ENCODE measurements around the gene TEX22.

Gene TEX22

GRCh38 chr14:105422695-105423487, 24.6 kb downstream of the TEX22 start:
- DNase-seq, result no peak

- no peak for DNase-seq
Measured at GRCh38 chr14:105423488-105424195, 25.3 kb downstream of the TEX22 start.

DNA sequence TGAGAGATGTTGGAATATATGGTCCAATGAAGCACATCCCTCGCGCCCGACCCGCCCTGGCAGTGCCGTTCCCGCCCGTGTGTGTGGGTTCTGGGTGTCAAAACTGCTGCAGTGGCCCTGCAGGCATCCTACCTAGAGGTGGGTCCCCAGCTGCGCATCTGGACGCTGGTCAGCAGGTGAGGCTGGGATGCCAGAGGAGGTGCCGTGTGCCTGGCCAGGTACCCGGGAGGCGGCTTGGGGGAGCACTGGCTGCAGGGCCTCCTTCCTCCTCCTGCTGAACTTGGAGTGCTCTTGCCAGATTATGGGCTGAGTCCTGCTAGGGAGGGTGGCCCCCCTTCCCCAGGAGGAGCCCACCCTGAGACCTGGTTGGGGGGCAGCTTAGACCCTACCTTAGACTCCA, 26.5 kb downstream of the TEX22 start:
- DNase-seq, result no peak

DNA sequence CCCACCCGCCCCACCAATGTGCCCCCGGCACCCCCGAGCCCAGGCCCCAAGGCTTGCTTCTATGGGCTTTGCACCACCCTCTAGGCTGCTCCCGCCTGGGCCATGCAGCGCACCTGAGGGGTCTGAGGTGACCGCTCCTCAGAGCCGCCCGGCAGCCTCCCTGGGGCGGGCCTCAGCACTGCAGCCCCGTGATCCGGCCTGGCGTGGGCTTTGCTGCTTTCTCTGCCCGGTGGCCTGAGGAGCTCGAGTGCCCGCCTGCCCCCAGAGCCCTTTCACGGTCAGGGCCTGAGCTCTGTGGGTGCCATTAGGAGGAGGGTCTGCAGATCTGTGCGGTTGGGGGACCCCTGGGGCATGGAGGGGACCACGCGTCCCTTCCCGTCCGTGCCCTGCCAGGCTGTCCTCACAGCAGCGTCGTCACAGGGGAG, 27.5 kb downstream of the TEX22 start:
- no peak for DNase-seq

- DNase-seq, result no peak
Measured at GRCh38 chr14:105426416-105427130, 28.2 kb downstream of the TEX22 start.

GRCh38 chr14:105427412-105427811, 29.1 kb downstream of the TEX22 start:
- DNase-seq, result no peak

DNA sequence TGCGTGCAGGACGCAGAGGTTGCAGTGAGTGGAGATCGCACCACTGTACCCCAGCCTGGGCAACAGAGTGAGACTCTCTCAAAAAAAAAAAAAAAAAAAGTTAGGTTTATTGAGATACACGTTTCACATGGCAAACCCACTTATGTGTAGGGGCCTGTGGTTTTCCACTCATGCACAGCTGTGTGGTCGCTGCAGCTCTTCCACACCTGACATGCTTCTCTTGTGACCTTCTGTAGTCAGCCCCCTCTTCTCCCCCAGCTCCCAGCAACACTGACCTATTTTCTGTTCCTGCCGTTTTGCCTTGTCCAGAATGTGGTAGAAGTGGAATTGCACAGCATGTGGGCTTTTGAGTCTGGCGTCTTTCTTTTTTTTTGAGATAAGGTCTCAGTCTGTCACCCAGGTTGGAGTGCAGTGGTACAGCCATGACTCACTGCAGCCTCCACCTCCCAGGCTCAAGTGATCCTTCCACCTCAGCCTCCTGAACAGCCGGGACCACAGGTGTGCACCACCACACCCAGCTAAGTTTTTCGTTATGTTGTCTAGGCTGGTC, 29.7 kb downstream of the TEX22 start:
- DNase-seq, result no peak

GRCh38 chr14:105430042-105430441, 31.7 kb downstream of the TEX22 start:
- no peak for DNase-seq

DNA sequence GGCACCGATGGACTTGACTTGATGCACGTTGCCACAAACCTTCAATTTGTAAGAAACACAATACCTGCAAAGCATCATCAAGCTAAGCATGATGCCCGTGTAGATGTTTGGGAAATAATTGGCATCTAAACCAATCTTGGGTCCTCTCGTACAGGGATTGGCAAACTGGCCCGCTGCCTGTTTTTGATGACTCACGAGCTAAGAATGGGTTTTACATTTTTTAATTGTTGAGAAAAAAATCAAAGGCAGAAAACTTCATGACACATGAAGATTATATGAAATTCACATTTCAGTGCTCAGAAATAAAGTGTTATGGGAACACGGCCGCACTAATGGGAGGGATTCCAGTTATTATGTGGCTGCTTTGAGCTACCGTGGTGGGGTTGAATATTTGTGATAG, 32.2 kb downstream of the TEX22 start:
- no peak for DNase-seq

GRCh38 chr14:105431256-105431655, 32.9 kb downstream of the TEX22 start:
- no peak for DNase-seq

DNA sequence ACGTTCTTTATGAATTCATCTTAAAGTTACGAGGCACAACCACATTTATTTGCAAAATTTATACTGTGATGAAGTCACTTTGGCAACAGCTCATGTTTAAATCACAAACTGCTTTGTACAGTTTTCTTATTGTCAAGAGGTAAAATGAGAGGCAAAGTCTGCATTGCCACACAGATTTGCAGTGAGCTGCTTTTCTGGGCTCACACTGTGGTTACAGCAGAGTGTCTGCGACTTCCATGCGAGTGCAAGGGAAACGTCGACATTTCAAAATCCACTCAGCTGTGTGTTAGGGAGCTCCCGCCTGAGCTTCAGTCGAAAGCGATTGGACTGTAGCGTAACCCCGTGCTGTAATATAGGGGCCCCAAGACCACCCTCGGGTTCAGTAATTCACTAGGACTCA, 34.3 kb downstream of the TEX22 start:
- DNase-seq, result no peak

DNA sequence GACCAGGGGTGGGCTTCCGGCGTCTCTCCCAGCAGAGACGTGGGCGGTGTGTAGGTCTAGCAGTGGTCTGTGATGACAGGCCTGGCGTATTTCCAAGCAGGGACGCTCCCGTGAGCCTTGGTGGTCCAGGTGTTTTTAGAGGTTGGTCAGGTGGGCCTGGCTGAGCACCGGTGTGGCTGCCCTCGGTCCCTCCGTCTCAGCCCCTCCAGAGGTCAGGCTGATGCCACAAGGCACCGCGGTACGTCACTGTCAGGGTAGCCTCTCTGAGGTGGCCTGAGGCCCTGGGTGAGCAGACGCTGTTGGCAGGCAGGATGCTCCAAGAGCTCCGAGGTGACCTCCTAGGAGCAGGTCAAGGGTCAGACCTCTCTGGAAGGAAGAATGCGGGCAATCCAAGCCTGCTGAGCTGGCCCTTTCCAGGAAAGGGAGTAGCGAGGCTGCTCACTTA, 34.8 kb downstream of the TEX22 start:
- no peak for DNase-seq

DNA sequence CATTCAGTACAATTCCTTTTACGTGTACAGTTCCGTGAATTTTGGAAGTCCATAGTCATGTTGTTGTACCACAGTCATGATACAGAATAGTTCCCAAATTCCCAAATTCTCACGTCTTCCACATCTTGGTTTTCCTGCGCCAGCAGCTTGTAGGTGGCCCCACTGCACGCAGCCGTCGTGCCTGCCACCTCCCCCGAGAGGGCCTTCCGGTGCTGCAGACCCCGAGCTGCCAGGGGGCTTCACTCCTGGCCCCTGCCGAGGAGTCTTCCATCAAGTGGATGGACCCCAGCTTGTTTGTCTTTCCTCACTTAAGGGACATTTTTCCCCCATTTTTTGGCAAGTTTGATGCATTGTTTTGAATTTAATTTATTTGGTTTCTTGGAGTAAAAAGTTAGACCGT, 38.1 kb downstream of the TEX22 start:
- DNase-seq, result no peak

DNA sequence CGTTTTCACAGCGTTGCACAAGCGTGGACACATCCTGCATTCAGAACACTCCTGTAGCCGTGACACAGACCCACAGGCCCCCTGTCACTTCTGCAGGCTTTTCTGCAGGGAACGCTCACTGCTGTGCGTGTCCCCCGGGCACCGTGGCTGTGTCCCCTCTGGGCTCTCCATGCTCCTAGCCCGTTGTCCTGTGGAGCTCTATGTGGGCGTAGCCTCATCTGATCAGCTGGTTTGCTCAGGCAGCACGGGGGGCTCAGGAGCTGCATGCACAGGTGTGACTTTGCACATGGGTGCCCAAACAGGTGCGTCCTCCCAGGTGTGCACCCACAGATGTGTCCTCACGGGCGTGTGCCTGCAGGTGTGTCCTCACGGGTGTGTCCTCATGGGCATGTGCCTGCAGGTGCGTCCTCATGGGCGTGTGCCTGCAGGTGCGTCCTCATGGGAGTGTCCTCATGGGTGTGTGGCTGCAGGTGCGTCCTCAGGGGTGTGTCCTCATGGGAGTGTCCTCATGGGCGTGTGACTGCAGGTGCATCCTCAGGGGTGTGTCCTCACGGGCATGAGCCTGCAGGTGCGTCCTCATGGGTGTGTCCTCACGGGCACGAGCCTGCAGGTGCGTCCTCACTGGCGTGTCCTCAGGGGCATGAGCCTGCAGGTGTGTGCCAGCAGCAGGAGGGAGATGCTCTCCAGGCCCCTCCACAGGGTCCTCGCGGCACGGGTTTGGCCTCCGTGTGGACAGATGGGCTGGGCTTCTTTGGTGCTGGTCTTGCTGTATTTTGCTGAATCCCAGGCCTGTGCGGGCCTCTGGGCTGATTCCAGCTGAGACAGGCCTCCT, 38.8 kb downstream of the TEX22 start:
- no peak for DNase-seq

- DNase-seq, result no peak
Measured at GRCh38 chr14:105437723-105438500, 39.6 kb downstream of the TEX22 start.

DNA sequence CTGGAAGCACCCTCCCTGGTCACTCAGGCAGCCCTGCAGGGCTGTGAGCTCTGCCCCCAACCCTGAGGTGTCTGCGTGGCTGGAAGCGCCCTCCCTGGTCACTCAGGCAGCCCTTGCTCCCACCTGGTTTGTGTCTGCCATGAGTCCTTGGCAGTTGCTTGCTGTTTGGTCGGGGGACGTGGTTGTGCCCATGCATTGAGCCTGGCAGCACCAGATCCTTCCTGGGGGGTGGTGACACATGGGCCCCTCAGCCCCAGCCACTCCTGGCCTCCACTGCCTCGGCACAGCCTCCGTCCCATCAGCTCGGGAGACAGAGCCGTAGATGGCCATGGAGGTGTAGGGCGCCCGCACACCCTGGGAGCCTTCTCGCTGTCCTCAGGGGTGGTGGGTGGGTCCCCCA, 40.8 kb downstream of the TEX22 start:
- no peak for DNase-seq

- no peak for DNase-seq
Measured at GRCh38 chr14:105439710-105440553, 41.6 kb downstream of the TEX22 start.

- no peak for DNase-seq
Measured at GRCh38 chr14:105440554-105440900, 42.2 kb downstream of the TEX22 start.

DNA sequence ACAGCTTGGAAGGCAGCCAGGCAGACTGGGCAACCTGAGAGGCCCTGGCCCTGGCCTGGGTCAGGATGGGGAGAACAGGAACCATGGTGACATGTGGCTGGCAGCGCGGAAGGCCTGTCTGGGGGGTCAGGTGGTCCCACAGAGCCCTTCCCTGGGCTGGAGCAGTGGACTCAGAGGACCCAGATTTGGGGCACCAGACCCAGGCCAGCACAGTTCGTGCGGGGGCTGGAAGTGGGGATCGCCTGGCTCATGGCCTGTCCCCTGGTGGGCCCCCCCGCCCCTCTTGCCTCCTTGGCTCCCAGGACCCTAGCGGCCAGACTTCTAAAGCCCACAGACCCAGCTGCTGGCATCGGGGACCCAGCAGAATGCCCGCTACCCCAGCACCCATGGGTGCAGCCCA, 42.7 kb downstream of the TEX22 start:
- DNase-seq, result no peak

DNA sequence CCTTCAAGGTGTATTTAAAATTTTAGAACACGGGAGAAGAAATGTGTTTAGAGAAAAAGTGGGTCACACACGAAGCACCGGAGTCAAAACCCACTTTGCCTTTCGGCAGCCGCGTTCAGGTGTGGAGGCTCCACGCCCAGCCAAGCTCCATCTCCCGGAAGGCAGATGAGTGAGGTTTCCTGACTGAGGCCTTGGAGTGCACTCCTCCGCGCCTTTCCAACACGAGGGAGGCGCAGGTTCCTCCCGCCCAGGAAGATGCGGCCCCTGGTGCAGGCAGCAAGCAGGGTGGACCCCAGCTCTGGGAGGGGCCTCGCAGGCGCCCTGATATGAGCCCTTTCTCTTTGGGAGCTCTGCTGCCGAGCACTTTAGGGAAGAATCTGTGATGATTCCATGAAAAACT, 43.8 kb downstream of the TEX22 start:
- no peak for DNase-seq

- DNase-seq, result no peak
Measured at GRCh38 chr14:105442834-105443233, 44.5 kb downstream of the TEX22 start.
